Measurements from ENCODE around the gene PACSIN2. TPM values are rescaled to one million over a fixed set of nuclear protein-coding genes. Genes with fewer than 3 reads are reported as not detected.
"Not testable (repeated sequence)": the region's sequence is repeated elsewhere in the genome, so short reads cannot be mapped to it uniquely, and the experiment has no call there.

PACSIN2 gene
- total RNA-seq, 1 donor from 2014 or later: 33.4 TPM

GRCh38 chr22:42992886-42993479 is 22.0 kb downstream of the PACSIN2 start:
- intact Hi-C loops (cut with micrococcal nuclease): no loop called here

GRCh38 chr22:42992092-42992491 is 22.9 kb downstream of the PACSIN2 start:
- intact Hi-C loops (cut with micrococcal nuclease): no loop called here

DNA sequence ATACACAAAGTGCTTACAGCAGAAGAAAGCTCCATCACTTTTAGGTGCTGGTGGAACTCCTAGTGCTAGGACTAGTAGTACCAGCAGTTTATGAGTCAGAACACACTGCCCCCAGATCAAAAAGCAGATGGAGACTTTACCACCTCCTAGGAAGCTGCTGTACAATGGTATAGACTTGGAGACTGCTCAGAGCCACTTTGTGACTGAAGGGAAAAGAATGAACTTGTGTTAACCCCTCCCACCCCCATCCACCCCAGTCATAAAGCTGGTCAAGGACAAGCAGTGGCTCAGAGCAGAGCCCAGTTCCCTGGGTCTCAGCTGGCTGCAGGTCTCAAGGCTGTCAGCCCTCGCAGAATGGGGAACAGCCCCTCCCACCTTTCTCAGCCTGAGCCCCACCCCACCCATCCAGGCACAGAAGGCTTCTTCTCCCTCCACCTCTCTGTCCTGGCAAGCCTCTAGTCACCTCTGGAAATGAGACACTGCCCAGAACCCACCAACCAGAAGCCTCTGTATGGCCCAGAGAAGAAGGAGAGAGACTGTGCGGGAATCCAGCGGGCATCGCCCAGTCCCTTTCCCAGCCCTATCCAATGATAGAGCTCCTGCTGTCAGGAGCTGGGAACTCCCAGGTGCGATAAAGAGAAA is 23.8 kb downstream of the PACSIN2 start:
- intact Hi-C loops (cut with micrococcal nuclease): no loop called here

GRCh38 chr22:42990131-42990838 is 24.7 kb downstream of the PACSIN2 start:
- intact Hi-C loops (cut with micrococcal nuclease): no loop called here

GRCh38 chr22:42986115-42986514 is 28.8 kb downstream of the PACSIN2 start:
- intact Hi-C loops (cut with micrococcal nuclease): no loop called here

DNA sequence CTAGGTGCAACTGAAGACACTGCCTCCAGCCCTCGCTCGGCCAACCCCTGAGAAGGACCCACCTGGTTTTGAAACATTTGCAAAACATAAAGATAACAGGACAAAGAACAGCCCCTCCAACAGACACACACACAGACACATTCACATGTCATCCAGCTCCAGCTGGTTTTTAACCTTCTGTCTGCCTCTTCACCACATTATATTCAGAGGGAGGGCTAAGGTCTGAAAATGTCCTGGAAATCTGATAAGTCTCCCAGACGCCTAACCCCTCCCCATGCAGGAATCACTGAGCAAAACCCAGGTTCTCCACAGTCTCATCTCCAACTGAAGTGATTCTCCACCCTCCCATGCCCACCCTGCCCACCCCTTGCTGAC is 29.4 kb downstream of the PACSIN2 start:
- intact Hi-C loops (cut with micrococcal nuclease): no loop called here

DNA sequence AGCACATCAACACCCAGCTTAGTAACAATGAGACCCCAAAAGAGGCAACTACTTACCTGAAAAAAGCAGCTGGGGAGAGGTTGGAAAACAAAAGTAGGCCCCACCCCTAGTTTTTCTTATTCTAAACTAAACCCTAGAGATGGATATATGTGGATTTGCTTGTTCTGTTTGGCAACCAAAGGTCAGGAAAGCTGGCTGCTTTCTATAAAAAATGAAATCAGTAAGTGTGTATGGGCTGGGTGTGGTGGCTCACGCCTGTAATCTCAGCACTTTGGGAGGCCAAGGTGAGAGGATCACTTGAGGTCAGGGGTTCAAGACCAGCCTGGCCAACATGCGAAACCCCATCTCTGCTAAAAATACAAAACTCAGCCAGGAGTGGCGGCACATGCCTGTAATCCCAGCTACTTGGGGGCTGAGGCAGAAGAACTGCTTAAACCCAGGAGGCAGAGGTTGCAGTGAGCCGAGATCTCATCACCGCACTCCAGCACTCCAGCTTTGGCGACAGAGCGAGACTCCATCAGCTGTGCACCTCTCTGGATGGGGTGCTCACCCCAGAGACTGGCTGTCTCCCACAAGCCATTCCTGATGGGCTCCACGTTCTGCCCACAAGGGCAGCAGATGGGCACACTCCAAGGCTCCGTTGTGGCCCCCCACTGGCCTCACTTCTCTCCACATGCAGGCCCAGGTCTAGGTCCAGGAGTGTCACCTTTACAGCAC is 30.0 kb downstream of the PACSIN2 start:
- intact Hi-C loops (cut with micrococcal nuclease): no loop called here

DNA sequence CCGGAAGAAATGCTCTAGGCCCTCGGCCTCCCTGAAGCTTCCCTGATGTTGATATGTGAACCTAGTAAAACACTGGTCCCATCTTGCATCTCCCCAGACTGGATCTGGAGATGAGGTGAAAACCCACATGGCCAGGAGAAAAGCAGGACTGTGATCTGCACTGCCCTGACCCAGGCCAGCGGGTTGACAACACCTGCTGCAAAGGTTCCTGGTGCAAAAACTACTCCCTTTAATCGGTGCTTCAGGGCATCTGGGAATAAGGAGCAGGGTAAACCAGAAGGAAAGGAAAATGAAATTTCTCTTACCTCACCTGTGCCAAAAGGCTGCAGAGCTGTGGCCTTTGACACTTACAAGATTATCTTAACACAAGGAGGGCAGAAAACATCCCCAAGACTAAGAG is 30.6 kb downstream of the PACSIN2 start:
- intact Hi-C loops (cut with micrococcal nuclease): no loop called here

GRCh38 chr22:42983470-42983869 is 31.5 kb downstream of the PACSIN2 start:
- intact Hi-C loops (cut with micrococcal nuclease): no loop called here

- intact Hi-C loops (cut with micrococcal nuclease): no loop called here
Measured at GRCh38 chr22:42979606-42980005, 35.3 kb downstream of the PACSIN2 start.

DNA sequence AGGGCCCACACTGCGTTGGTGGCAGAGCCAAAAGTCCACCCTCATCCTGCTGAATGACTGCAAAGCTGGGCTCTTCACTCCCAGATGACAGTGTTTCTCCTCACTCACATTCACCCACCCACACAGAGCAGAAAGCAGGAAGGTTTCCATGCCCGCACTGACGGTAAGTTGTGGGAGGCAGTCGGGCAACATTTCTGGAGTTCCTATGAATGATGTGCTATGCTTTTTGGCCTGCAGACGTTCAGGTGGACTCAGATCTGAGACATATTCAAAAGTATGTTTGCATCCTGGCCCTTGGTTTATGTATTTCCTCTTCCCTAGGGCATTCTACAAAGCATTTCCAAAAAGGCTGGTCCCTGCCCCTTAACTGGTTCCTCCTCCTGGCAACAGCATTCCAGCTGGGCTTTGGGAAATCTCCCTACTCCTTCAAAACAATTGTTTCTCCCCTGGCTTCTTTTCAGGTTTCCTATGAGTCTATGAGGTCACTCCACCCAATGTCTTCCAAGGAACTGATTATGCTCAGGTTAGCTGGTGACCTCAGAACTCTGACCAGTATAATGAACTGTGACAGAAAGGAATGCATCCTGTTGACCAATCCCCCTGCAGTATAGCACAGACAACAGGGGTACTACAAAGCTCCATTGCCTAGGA is 36.4 kb downstream of the PACSIN2 start:
- intact Hi-C loops (cut with micrococcal nuclease): no loop called here

GRCh38 chr22:42977569-42977968 is 37.4 kb downstream of the PACSIN2 start:
- intact Hi-C loops (cut with micrococcal nuclease): no loop called here

DNA sequence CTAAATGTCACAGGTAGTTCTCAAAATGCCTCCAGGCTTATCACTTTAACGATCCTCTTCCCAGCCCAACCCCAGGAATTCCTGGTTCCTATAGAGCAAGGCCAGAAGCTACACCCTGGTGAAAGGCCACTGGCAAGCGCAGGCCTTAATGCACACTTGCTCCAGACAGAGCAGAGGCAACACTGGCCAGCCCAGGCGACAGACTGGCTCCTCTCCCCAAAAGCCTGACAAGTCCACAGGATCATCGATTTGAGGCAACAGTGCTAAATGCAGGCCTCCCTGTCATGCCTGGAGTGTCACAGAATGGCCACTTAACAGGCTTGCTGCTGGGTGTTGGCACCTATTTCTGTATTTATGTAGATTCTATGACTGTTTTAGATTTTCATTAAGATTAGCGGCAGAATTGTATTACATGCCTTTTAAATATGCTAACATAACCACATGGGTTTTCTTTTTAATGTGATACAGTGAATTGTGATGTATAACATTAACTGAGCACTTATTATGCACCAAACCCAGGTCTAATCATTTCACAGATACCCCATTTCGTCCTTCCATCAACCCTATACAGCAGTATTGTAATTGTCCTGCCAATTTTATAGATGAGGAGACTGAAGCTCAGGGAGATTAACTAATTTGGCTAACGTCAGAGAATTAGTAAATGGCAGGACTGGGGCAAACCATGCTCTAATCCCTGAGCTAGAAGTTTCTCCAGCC is 38.6 kb downstream of the PACSIN2 start:
- intact Hi-C loops (cut with micrococcal nuclease): no loop called here

DNA sequence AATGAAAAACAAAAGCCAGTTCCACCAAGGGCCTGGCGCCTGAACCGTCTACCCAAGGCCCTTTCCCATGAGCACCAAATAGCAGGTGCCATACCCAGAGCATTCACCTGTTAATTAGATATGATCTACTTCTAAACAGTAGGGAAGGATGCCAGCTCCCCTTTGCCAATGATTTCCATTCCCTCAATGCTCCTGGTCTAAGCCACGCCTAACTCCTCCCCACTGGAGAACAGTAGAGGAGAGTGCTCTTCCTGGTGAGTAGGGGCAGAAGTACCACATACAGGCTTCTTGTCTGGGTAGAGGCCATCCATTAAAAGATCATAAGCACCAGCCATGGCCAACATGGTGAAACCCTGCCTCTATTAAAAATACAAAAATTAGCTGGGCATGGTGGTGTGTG is 40.7 kb downstream of the PACSIN2 start:
- intact Hi-C loops (cut with micrococcal nuclease): no loop called here

DNA sequence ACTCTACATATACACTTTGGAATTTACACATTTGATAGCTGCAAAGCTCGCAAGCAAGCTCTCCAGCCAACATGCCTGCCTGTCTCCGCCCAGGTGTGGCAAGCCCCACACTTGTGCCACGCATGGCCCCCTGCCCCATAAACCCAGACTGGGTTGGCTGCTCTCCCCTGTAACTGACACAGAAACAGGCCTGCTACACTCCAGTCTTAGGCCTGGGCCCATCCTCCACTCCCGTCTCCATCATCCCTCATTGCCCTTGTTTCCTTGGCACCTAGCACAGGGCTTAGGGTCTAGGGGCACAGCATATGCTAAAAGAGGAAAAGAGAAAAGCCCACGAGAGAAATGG is 41.4 kb downstream of the PACSIN2 start:
- intact Hi-C loops (cut with micrococcal nuclease): no loop called here

DNA sequence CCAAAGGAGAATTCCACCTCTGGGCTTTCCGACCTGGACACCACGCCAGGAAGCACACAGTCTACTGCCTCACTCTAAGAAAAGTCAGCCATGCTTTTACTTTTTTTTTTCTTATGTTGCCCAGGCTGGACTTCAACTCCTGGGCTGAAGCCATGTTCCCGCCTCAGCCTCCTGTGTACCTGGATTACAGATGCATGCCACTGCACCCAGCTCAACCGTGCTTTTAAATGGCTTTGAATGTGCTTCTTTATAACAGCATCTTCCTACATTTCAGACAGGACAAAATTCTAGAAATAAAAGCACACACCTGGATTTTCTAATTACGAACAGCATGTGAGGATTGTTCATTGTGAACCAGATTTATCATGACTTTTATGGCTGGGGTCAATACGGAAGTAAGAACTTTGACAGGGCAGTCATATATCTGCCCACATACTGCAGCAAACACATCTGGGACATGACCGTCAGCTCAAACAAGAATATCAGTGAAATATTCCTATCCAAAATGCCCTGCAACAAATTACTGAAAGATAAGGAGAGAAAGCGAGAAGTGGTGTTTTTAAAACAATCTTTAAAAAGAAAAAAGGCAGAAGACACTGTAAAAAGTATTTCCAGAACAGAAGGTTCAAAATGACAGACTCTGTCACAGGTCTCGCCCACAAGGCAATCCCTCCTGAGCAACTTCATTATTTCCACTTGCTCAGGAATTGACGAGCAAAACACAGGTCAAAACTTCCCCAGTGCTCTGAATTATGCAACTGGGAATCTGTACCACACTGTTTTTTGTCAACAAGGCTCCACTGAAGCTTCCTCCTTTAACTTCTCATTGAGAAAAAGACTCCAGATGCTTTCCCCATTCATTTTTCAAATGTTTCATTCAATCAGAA is 42.1 kb downstream of the PACSIN2 start:
- intact Hi-C loops (cut with micrococcal nuclease): no loop called here

- intact Hi-C loops (cut with micrococcal nuclease): not testable (repeated sequence)
Measured at GRCh38 chr22:42971473-42971860, 43.5 kb downstream of the PACSIN2 start.

- intact Hi-C loops (cut with micrococcal nuclease): no loop called here
Measured at GRCh38 chr22:42970029-42970428, 44.9 kb downstream of the PACSIN2 start.

- intact Hi-C loops (cut with micrococcal nuclease): no loop called here
Measured at GRCh38 chr22:42969348-42969975, 45.5 kb downstream of the PACSIN2 start.

GRCh38 chr22:42967933-42968332 is 47.0 kb downstream of the PACSIN2 start:
- intact Hi-C loops (cut with micrococcal nuclease): no loop called here

Data from T-helper 2 cell treated with Interferon-gamma antibody and Interleukin-4, amounts not matched to agents 100 ng/mL and 5 ng/mL, for 36 hours (primary cell).